ENCODE measurements around the gene LHX6.

The LHX6 gene

DNA sequence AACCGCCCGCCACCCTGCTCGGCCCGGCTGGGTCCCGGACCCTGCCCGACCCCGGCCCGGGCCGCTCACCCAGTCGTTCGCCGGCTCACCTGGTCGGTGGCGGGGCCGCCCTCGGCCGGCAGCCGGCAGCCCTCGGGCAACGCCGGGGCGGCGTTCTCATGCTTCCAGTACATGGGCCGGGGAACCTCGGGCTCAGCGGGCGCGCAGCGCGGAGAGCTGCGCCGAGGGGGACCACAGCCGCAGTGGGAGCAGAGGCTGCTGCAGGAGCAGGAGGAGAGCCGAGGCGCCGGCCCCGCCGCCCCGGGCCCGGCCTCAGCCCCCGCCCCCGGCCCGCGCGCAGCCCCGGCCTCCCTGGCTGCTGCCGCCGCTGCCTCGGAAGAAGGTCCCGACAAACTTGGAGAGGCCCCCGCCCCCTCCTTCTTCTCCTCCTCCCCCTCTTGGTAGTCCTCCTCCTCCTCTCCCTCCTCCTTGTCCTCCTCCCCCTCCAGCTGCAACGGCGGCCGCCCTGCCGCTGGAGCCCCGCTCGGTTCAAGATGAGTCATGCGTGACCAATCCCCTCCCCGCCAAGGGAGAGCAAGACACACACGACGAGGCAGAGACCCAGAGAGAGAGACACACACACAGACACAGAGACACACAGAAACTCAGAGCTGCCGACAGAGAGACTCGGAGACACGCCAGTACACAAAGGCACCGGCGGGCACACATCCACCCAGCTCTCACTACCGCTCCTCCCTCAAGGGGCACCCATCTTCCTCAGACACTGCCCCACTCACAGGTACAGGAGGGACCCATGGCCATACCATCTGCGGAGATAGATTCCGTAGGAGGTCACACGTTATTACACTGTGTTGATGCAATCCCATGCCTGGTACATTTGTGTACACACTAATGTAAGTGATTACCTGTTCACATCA, at the start of gene LHX6:
LHX6 (minus strand) TSS at position 390 of the 917 bp plus-strand sequence; CDS start at position 173, 217 bp downstream.
- no peak for DNase-seq

DNA sequence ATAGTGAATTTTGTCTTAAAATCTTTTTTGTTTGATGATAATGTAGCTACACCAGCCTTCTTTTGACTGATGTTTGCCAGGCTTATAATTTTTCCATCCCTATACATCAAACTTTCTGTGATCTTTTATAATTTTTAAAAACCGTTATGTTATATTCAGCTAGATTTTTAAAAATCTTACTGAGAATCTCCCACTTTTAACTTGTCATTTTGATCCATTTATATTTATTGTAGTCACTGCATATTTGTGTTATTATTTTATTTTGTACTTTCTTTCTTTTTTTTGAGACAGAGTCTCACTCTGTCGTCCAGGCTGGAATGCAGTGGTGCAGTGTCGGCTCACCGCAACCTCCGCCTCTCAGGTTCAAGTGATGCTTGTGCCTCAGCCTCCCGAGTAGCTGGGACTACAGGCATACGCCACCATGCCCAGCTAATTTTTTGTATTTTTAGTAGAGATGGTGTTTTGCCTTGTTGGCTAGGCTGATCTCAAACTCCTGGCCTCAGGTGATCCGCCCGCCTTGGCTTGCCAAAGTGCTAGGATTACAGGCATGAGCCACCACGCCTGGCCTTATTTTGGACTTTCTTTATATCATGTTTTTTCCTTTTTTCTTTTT, 48.6 kb upstream of the LHX6 start:
- DNase-seq = no peak

DNA sequence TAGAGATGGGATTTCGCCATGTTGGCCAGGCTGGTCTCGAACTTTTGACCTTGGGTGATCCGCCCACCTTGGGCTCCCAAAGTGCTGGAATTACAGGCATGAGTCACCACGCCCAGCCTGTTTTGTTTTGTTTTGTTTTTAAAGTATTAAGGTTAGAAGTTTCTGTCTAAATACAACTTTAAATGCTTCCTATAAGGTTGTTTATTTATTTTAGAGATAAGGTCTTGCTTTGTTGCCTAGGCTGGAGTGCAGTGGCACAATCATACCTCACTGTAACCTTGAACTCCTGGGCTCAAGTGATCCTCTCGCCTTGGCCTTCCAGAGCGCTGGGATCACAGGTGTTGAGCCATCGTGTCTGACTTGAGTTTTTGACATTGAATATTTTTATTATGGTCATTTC, 47.3 kb upstream of the LHX6 start:
- no peak for DNase-seq

DNA sequence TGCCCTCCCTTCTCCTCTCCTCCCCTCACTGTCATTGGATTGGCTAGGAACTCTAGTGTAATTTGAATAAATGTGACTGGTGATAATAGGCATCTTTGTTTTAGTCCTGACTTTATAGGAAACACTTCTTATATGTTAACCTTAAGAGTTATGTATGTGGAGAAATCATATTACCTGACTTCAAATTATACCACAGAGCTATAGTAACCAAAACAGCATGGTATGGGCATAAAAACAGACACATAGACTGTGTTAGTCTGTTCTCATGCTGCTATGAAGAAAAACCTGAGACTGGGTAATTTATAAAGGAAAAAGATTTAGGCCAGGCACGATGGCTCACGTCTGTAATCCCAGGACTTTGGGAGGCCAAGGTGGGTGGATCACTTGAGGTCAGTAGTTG, 45.3 kb upstream of the LHX6 start:
- DNase-seq = no peak

DNA sequence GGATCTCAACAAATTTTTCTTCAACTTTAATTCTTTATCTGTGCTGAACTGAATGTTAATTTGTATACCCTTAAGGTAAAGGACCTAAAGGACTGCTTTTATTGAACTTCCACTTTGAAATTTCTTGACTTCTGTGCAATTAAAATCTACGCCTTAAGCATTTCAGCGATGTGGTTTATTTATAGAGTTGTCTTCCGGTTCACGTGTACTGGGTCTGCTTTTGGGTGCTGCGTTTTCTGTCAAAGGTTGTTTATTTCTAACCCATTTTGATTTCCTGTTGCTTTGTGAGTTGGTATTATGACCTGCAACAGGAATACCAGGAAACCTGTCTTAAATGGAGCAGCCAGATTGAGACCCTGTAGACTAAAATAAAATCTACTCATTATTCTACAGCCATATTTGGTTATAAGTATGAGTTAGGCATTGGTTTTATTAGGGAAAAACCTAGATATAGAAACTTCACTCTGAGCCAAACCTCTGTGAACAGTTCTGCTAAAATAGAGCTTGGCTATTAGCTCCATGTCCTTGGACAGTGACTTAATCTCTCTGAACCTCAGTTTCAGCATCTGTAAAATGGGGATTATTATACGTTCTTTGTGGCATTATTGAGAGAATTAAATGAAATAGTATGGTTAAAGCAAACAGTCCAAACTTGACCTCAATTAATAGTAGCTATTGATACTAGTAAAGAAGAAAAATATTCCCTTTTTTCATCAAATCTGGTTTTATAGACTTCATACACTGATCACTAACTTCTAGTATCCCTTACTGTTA, 39.5 kb upstream of the LHX6 start:
- no peak for DNase-seq

DNA sequence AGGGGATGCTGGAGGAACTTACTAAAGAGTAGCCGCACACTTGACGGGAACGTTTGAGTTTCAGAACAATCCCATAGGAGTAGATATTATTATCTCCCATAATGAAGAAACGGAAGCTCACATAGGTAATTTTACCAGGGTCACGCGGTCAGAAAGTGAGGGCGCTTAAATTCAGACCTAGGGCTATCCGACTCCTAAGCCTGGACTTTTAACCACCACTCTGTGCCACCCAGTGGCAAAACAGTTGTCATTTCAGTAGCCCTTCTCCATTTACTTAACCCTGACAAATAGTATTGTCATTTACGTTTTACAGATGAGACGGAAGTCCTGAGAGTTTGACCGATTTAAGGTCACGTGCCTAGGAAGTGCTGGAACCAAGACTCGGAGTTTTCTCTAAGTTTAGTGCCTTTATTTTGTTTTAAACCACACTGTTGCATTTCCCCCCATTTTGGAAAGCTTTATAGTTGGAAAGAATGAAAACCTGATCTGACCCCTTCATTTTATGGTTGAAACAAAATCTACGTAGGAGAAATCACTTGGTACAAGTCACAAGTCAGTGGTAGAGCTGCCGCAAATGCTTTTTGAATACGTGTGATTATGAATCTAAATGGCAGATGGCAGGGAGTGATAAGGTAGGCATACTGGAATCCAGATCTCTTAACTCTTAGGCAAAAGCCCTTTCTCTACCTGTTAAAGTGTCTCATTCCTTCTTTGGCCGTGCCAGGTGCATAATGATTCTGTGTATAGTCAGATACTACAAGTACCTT, 36.6 kb upstream of the LHX6 start:
- peak; percentile 42 for DNase-seq

DNA sequence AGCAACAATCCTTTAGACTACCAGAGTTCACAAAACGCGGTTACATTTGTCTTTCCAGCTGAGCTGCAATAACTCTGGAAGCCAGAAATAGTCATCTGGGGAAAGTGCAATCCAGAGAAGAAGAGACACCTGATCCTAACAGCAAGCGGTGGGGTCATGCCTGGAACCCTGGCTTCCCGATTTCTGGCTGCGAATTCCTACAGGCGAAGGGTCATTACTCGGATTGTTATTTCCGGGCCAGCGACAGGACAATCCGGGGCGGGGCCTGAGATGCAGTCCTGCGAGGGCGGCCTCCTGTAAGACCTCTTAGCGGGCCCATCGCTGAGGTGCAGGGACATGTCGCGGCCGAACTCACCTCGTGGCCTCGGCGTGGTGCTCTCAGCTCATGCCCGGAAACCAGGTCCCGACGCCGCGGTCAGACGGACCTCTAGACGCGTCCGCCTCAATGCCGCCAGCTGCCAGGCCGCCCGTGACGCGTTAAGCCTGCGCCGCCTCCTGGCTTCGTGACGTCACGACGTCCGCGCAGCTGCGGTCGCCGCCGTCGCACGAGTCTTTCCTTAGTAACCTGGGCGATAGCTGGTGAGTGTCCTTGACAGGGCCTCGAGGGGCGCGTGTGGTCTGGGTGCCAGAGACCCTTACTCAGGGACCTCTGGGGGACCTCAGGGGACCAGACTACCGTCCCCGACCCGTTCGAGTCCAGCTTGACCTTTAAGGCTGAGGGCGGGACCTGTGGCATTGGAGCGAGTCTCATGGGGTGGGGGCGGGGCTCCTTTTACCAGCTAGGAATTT, 35.8 kb upstream of the LHX6 start, which contains the start of the genes MRRF and RBM18:
MRRF (plus strand) TSS at position 523 of the 789 bp plus-strand sequence. CDS start 6,010 bp downstream, outside the sequence.
RBM18 (minus strand) TSS at position 481 of the 789 bp plus-strand sequence. CDS start 3,348 bp downstream, outside the sequence.
- DNase-seq = peak; percentile 79

DNA sequence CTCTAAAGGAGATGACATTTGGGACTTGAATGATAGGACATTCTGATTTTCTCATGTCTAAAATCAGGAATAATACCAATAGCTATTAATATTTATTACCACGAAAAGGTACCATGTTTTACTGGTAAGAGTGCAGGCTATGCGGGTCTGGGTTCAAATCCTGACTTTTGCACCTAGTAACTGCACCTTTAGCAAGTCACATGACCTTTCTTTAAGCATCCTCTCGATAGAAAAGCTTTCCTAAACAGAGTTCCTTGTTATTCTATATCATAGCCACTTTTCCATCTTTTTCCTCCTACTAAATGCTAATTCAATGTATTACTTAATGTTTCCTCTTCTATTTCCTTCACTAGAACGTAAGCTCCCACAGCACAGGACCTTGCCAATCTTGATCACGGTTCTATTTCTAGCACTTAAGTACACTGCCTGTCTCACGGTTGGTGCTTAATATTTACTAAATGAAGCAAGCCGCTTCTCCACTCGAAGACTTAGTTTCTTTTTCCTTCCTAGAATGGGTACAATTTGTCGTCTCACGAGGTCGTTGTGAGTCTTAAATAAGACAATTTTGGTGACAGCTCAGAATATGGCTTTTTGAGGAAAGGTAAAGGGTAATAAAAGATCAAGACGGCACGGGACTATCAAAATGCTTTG, 35.1 kb upstream of the LHX6 start:
- DNase-seq = no peak

DNA sequence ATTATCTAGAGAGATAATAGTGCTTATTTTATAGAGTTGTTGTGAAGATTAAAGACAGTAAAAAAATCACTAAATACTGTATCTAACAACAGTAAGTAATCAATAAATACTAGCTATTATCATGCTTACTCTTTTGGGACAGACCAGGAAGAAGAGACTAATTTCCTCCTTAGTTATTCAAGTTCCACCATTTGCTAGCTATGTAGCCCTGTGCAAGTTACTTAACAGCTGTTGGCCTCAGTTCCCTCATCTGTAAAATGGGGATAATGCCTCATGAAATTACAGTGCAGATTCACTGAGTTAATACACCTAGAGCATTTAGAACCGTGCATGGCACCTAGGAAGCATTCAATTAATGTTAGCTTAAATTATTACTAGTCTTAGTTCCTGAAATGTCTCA, 33.3 kb upstream of the LHX6 start:
- no peak for DNase-seq

DNA sequence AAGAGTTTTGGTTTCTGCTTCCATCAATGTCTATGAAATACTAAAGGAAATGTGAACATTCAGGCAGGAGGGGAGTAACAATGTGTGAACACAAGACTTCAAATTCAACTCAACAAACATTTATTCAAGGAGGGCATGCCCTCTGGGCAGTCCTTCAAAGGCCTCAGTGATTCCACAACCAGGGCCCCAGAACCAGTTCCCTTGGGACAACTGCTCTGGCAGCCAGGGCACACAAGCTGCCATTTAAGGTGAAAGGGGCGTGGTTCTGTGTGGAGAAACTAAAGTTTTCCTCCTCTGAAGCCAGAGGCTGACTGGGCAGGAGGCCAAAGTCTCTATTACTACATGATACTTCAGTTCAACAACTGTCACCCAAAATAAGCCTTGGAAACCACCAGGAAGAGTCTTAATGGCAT, 32.7 kb upstream of the LHX6 start:
- DNase-seq = no peak

DNA sequence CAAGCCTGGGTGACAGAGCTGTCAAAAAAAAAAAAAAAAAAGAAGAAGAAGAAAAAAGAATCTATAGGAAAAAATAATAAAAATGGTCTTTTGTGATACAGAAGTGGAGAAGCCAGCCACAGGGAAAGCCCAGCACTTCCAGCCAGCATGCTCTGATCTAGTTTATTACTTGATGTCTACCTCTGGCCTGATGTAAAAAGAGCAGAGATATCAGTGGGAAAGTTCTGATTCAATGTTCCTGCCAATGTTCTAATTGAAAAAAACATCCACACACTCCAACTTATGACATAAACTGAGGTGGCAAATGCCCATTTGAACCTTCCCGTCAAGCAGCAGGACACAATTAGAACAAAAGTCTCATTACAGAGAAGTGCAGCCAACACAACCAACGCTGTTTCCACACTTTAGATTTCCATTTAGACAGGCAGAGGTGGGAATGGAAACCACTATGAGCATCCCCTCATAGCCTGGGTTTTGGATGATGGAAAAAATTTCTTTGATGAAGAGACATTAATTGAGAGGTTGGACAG, 30.2 kb upstream of the LHX6 start:
- no peak for DNase-seq

DNA sequence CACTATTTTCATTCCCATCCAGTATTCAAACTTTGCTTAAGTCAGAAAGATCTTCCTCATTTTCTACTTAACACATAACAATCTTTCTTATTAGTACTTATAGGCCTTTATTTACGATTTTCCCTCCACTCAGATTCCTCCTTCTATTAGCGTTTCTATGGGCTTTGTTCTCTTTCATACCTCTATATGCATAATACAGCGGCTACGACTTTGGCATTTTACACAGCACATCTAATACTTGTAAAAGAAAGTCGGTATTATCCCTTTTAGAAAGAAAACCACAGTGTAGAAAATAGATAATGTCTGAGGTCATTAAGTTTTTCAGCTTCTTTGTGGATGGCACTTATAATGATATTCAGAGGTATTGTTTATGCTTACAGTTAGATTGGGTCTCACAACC, 27.4 kb upstream of the LHX6 start:
- DNase-seq = no peak

DNA sequence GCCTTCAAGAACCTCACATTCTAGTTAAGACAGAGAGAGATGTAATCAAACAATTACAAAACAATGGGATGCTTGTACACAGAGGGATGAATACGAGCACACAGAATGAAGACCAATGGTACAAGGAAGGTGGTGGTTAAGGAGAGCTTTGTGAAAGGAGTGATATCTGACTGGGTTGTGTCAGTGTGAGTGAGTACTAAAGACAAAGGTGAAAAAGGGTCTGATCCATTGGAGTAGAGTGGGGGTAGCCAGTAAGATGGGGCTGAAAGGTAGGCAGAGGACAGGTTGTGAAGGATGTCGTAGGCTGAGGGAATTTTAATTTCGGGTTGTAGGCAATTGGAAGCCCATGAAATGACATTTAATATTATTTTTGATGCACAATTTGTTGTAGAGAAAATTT, 26.0 kb upstream of the LHX6 start:
- no peak for DNase-seq

DNA sequence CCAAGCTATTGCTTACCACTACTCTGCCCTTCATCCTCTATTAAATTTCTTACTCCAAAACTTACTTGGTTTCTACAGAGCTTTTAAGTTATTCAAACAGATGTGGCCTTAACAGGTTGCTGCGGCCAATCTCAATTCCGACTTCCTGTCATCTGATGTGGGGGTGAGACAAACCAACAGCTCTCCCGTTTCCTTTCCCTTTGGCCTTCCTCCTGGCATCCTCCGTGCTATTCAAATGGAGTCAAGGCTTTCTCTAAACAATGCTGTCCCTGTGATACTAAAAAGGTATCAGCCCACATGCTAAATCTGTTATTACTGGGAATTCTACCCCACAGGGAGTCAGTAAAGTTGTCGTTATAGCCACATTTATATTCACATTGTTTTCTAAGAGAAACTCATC, 24.0 kb upstream of the LHX6 start:
- no peak for DNase-seq

DNA sequence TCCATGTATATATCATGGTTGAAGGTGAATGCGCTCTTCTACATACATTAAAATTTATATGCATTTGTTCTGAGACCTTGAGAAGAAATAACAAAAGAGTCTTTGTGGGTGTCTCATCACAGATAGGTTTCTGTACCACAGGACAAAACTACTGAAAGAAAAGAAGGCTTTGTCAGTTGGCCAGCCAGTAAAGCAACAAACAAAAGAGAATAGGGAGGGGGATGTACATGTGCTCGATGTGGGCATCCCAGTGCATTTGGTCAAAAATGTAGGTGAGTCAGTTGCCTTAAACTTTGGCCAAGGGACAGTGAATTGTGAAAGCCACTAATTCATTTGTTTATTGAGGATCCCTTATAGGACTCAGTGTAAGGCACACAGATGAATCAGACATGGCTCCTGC, 22.6 kb upstream of the LHX6 start:
- no peak for DNase-seq

DNA sequence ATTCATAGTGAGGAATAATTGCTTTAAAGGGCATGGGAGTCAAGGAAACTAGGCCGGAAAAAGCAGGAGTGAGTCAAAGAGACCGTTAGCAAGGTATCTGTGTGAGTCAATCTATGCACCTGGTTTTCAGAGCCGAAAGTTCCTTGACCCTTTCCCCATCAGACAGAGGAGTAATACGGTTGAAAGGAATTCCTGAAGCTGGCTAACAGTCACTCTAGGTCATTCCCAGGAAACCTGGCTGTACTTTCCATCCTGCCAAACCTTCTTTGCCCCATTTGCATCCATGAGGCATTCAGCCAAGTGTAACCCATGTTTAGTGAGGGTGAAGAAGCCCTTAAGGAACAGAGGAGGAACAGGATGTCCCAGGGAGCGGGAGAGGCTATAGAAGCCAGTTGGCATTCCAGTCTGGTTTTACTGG, 19.7 kb upstream of the LHX6 start:
- no peak for DNase-seq

DNA sequence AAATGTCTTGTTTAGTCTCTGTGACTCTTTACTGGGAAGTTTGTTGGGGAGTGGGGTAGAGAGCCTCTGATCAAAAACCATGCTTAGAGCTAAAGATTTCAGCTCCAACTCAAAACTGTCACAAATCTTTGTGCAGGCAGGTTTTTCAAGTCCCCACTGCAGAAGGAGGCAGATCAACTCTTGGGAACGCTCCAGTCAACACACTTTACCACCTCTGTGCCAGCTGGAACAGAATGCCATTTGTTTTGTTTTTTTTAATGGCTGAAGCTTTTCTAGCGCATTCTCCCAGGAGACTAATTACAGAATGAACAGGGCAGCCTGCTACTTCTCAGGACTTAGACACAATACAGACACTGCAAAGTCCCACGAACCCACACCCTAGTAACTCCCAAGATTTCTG, 17.9 kb upstream of the LHX6 start:
- no peak for DNase-seq

DNA sequence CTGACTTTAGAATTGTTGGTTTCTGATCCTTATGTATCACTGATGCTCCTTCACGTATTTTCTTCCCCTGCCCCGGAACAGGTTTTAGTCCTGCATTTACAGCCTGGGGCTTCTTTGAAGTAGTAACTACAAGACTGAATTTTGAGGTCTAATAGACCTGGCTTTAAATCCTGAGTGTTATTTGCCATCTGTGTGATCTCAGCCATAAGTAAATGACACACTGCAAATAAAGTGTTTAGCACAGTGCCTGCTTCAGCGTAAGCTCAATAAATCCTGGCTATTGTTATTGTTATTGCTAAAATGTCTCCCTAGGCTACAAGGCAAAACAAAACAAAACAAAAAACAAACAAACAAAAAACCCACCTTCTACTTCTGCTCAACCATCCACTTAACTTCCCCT, 15.6 kb upstream of the LHX6 start:
- no peak for DNase-seq

DNA sequence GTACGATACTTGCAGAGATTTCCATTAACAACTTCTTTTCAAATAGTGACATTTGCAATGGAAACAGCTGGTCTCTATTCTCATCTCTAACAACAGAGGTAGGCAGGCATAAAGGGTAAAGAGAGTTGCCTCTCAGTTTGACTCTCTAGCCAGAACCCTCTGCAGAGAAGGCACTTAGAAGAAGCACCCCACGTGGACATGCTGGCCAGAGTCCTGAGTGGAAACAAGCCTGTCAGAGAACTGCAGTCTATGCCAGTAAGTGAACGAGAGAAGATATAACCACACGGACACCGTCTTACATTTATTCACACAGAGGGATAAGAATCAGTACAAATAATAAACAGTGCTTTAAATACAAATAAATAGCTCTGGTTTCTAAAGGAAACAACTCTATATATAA, 11.0 kb upstream of the LHX6 start:
- DNase-seq = no peak

DNA sequence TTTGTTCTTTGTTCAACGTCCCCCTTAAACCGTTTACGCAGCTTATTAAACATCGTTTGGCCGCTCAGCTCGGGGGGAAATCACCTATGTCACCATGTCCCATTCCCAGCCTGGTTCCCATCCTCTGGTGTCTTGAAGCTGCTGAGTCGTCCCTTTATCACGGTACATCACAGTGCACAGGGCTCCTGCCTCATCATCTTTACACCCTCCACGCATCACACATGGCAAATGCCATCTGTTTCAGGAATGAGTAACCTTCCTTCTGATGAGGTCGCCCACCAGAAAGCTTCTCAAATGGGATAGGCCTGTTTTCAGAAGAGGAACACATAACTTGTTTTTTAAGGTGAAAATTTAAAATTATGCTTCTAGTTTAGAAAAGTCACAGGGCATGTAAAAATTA, 7.9 kb upstream of the LHX6 start:
- DNase-seq = no peak
